NCI-H1092 (cell line): ENCODE data around the gene CCDC187.

Experiments
- DNase-seq: peaks from one replicate; lab custom pipeline; 2025; lab: John Stamatoyannopoulos, UW

The CCDC187 gene

DNA sequence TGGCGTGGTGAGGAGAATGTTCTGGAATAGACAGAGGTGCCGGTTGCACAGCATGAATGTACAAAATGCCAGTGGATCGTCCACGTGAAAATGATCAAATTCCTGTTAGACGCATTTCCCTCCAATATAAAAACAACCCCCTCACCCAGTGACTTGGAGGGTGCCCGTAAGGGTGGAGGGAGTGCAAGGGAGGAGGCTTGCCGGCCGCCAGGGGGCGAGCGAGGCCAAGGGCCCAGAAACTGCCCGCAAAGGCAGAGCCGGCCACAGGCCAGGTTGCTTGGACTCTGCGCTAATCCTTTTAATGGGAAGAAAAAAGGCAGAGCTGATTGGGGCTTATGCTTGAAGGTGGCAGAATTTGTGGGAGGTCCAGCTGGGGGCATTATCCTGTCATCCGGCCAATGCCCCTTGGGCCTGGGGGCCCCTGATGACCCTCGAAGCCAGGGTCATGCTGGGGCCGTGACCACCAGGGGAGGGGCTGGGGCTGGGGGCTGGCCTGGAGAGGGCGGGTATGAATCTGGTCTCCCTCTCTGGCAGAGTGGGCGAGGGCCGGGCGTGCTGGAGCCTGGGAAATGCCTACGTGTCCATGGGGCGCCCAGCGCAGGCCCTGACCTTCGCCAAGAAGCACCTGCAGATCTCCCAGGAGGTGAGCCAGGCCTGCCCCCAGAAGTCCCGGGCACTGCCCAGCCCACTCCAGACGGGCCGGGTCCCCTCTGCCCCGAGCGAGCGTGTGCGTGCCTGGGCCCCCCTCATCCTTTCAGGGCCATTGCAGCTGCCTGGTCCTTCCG is 35.5 kb upstream of the CCDC187 start:
- no peak for DNase-seq

DNA sequence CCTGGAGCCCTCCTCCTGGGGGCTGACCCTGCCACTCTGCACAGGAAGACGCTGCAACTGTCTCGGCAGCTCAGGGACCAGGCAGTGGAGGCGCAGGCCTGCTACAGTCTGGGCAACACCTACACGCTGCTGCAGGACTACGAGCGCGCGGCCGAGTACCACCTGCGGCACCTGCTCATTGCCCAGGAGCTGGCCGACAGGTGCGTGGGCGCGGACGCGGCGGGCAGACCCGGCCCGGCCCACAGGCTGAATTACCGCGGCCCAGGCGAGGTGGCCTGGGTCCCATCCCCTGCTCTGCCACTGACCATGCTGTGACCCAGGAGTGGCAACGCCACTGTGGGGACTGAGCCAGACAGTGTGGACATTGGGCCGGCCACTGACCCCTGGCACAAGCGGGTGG is 34.6 kb upstream of the CCDC187 start:
- DNase-seq, result no peak

DNA sequence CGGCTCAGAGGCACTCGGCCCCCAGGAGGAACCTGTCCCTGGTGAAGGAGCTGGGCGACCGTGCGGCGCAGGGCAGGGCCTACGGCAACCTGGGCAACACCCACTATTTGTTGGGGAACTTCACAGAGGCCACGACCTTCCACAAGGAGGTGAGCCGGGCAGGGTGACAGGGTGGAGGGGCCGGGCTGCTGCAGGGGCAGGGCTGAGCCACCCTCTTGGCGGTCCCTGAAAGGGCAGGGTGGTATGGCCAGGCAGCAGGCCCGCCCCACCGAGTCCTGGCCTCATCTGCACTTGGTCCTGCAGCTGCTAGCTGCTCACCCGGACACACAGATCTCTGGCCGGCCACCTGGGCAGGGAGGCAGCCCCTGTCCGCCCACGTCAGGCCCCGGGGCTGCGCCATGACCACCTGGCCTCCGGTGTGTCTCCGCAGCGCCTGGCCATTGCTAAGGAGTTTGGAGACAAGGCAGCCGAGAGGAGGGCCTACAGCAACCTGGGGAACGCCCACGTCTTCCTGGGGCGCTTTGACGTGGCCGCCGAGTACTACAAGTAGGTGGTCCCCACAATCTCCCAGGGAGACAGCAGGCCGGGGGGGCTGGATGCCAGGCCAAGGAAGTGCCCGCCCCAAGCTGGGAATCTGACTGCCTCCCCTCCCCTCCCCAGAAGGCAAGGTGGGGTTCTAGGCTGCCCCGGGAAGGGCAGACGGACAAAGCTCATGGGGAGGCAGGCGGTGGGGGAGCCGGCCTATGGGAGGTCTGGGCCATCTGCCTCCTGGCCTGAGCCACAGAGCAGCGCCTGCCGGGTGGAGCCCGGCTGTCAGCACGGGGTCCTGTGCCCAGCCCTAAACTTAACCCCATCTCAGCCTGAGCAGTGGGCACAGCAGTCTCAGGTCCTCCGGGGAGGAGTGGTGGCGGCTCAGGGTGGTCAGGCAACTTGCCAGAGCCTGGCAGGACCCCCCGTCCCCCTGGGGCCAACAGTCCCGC is 33.8 kb upstream of the CCDC187 start:
- no peak for DNase-seq

DNA sequence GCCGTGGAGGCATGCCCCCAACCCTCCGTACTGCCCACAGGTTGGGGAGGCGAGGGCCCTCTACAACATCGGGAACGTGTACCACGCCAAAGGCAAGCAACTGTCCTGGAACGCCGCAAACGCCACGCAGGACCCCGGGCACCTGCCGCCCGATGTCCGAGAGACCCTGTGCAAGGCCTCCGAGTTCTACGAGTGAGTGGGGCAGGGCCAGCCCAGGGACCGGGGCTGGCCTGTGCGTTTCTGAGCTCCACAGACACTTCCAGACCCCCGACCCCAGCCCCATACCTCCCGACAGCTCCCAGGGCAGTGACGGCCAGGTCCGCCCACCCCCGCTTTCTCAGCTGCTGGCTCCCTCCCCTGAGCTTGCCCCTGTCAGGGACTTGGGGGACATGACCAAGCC is 33.0 kb upstream of the CCDC187 start:
- DNase-seq, result no peak

DNA sequence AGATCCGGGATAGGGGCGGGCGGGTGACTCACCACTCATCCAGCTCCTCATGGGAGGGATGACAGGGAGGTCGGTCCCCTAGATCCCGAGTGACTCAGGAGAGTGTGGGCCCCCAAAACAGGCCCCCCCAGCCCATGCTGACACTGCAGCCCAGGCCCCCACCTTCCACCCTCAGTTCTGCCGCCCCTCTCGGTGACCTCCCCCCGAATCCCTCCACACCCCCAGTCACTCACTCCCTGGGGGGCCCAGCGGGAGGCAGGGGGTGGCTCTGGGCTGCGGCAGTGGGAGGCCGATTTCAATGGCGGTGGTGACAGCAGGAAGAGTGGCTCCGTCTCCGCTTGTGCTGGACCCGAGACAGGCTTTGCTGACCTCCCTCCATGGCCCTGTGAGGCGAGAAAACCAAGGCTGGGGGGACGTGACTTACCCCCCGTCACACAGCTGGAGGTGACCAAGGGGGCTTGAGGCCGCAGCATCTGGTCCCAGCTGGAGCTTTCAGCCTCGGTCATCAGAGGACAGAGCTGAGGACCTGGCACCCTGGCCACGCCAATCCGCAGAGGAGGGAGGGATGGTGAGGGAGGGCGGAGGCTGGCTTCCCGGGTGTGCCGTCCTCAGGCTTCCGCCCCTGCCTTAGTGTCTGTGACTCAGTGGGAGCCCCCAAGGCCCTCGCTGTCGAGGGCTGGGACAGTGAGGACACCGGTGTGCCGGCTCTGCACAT is 32.4 kb upstream of the CCDC187 start:
- DNase-seq, result no peak

DNA sequence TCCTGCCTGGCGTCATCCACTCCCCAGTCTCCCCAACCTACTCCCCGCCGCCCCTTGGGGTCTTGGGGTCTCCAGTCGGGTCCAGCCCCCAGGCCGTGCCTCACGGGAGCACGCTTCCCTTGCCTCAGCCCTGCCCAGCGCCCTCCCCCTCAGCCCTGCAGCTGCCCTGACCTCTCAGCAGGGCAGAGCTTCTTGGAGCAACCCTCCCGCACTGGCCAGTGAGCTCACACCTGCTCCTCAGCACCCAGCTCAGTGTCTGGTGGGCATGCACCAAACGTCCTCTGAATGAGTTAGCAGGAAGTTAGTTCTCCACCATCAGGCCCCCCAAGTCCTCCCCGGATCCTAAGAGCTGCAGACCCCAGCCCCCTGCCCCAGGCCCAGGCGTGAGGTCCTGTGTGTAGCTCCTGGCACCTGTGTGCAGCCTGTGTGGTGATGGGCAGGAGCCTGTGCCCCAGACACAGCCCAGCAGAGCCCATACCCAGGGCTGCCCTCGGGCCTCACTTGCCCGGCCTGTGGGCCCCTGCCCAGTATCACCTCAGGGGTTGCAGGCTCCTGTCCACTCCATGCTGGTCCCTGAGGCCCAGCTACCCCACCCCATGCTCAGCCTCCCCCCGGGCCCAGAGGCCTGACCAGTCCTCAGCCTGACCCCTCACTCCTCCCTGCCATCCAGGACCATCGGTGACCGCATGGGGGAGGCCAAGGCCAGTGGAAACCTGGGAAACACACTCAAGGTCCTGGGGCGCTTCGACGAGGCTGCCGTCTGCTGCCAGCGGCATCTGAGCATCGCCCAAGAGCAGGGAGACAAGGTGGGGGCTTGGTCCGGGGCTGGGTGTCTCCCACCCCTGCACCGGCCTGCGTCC is 31.6 kb upstream of the CCDC187 start:
- no peak for DNase-seq

DNA sequence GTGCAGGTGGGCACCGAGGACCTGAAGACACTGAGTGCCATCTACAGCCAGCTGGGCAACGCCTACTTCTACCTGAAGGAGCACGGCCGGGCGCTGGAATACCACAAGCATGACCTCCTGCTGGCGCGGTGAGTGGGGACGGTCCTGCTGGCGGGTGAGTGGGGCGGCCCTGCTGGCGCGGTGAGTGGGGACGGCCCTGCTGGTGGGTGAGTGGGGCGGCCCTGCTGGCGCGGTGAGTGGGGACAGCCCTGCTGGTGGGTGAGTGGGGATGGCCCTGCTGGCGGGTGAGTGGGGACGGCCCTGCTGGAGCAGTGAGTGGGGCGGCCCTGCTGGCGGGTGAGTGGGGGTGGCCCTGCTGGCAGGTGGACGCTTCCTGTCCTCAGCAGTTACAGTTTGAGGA is 30.6 kb upstream of the CCDC187 start:
- DNase-seq, result no peak

DNA sequence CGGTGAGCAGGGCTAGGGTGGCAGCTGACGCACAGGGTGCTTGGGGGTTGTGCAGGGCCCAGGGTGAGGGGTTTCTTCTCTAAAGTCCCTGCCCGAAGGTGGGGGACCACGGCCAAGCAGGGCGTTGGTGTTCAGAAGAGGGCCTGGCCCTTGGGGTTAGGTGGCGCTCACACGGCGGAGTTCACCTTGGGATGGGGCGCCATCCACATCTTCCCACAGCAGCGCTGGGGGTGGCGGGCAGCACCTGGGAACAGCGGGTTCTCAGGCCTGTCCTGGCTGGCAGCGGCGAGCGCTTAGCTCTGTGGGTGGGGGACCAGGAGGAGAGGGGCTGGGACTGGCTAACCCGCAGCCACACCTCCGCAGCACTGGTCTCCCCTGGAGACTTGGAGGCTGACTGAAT is 29.6 kb upstream of the CCDC187 start:
- no peak for DNase-seq

DNA sequence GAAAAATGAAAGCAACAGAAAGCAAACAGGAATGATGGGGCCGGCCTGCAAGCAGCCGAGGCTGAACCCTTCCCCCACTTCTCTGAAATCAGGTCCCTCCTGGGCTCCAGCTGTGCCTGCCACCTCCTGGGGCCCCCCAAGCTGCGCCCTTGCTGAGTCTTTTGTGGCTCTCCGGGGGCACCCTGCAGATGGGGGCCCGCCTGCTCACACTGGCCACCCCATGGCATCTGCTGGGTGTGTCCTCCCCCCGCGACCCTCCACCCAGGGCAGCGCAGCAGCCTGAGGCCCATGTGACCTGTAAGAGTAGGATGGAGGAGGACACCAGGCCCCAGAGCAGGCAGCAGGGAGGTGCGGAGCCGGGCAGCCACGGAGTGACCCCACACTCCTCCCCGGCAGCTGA is 29.2 kb upstream of the CCDC187 start:
- no peak for DNase-seq

DNA sequence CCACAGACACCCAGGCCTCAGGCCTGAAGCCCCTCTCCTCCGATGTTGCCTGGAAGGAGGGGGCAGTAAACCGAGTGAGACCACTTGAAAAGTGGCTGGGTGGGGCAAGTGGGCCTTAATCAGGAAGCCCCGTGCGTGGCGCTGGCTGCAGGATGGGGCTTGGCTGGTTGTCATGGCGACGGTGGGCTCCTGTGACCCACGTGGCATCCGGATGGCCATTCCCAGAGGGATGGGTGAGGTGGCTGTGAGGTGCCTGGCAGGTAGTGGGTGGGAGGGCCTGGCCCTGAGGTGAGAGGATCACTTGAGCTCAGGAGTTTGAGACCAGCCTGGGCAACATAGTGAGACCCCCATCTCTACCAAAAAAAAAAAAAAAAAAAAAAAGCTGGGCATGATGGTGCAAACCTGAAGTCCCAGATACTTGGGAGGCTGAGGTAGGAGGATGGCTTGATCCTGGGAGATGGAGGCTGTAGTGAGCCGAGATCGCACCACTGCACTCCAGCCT is 28.6 kb upstream of the CCDC187 start:
- no peak for DNase-seq

DNA sequence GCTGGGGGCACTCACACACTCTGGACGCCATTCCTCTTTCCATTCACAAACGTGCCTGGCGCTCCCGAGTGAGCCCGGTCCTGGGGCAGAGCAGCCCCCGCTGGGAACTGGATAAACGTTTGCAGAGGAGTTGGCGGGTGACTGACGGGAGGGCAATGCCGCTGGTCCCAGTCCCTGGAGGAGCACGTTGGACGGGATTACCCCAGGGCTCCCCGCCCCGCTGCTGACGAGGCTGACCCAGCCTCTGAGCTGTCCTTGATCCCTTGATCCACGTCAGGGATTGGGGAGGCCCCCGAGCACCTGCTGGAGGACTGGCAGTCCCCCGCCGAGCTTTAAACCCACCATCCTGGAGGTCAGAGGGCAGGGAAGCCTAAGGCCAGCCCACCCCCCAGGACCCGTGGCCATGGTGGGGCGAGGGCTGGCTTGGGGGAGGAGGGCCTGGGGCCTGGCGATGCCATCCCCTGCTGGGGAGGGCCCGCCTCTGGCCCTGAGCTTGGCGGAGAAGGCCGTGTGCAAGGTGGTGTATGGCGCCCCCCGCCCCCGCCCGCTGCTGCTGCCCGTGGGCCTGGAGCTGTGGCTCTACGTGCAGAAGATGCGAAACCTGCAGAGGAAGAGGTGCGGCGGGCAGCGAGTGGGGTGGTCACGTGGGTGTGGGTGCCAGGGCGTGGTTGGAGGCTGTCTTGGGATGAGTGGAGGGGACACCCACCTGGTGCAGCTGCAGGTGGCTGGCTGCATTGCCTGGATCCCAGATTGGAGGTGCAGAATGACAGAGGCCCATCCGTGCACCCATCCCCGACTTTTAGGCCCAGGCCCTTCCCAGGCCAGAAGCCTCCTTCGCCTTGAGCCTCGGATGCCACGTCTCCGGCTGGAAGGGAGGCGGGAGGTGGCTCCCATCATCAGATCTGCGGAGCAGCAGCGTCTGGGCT is 27.9 kb upstream of the CCDC187 start:
- no peak for DNase-seq

DNA sequence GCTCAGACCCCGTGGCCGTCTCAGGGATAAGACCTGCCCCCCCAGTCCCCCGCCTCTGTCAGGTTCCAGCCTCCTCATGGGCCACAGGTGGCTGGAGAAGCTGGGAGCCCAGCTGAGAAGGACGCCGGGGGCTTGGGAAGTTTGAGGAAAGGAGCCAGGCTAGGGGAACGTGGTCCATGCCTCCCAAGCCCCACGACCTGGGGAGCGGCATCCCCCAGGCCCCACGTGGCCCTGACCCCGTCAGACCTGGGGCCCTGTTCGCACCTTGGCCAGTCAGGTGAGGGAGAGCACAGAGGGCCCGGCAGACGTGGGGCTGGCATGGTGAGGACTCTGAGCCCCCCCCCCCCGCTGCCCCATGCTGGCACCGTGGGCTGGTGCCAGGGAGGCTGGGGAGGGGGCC is 27.1 kb upstream of the CCDC187 start:
- no peak for DNase-seq

DNA sequence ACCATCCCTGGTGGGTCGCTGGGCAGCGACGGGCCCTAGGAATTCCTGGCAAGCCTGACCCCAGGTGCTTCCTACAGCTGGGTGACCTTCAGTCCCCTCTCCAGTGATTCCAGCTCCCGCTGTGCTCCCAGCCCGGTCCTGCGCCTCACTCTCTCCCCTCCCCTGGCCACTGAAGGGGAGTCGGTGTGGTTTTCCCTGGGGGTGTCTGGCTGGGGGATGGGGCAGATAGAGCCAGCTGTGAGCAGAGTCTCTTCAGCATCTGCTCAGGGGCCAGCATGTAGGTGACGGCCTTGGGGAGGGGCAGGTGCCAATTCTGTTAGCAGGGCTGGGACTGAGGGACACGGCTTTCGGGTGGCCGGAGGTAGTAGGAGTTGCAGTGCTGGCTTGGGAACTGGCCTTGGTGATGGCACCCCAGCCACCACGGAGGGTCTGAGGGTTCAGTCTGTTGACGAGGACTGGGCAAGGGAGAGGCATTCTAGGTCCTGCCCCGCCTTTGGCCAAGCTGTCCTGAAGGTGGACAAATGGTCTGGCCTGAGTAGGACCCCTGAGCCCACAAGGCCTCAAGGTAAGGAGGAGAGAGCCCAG is 26.6 kb upstream of the CCDC187 start:
- no peak for DNase-seq

DNA sequence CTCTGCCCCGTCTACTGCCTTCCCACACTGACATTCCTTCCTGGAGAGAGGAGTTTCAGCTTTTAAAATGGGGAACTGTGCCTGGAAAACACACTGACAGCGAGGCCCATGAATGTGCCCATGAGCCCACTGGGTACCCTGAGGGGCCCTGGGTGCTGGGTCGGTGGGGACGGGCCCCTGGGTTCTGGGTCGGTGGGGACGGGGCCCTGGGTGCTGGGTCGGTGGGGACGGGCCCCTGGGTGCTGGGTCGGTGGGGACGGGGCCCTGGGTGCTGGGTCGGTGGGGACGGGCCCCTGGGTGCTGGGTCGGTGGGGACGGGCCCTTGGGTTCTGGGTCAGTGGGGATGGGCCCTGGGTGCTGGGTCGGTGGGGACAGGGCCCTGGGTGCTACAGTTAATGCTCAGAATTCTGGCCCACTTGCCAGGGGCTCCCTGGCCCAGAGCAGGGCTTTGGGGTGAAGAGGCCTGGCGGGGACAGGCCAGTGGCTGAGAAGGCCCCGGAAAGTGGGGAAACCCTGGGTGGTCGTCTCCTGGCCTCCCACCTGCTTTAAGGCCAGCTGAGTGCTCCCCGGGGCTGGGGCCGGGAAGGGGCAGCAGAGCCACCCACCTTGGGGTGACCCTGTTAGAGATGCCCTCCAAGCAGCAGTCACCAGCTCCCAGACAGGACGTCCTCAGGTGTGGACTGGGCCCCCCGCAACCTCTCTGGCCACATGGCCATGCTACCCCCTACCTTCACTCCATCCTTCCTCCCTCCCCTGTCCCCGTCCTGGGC is 25.9 kb upstream of the CCDC187 start:
- DNase-seq, result no peak

DNA sequence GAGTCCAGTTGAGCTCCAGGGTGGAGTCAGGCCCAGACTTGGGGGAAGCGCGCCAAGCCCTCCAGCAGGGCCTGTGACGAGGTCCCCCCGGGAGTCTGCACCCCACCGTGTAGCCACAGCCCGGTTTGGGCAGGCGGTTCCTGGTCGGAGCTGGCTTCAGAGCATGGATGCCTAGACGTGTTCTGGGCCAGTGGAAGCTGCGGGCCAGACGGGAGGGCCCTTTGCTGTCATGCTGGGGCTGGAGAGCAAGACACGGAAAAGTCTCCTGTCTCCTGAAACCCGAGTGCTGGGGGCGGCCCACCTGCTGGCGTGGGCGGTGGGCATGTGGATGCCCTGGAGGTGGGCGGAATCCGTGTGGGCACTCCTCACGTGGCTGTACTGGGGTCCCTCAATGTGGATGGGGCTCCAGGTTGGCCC is 25.3 kb upstream of the CCDC187 start:
- no peak for DNase-seq

DNA sequence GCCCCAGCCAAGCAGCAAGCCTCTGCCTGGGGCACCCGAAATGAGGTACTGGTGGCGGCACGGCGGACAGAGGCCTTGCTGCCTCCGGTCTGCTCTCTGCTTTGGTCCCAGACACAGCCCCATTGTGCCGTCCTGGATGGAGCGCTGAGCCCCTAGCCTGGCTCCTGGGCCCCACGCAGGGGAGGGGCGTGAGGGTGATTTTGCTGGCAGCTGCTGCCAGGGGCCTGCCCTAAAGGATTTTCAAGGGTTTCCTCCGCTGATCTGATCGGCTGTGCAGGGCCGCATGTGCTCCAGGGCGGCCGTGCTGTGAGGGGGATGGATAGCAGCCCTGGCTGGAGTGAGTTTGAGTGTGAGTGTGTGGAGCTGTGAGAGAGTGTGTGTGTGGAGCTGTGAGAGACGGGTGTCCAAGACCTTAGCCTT is 24.7 kb upstream of the CCDC187 start:
- no peak for DNase-seq

DNA sequence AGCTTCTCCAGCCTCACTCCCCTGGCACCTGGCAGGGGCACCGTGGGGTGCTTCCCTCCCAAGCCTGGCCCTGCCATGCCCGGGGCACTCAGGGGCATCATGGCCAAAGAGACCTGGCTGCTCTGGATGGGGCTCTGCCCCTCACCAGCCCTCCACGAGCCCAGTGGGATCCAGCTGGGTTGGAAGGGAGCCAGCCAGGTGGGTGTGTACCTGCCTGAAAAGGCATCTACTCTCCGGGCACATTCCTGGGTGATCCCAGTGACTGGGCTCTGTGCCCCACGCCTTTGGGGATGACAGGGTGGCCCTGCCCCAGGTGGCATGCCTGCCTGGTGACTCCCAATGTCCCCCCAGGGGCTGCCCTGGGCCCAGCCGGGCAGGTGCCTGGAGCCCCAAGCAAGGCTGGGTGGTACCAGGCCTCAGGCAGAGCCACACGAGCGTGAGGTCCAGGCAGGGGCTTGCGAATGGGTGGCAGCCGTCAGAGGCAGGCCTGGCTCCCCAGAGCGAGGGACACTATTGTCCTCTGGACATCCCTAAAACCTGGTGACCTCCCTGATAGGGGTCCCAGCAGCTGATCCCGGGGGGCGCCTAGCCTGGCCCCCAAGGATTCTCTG is 24.2 kb upstream of the CCDC187 start:
- DNase-seq, result no peak

DNA sequence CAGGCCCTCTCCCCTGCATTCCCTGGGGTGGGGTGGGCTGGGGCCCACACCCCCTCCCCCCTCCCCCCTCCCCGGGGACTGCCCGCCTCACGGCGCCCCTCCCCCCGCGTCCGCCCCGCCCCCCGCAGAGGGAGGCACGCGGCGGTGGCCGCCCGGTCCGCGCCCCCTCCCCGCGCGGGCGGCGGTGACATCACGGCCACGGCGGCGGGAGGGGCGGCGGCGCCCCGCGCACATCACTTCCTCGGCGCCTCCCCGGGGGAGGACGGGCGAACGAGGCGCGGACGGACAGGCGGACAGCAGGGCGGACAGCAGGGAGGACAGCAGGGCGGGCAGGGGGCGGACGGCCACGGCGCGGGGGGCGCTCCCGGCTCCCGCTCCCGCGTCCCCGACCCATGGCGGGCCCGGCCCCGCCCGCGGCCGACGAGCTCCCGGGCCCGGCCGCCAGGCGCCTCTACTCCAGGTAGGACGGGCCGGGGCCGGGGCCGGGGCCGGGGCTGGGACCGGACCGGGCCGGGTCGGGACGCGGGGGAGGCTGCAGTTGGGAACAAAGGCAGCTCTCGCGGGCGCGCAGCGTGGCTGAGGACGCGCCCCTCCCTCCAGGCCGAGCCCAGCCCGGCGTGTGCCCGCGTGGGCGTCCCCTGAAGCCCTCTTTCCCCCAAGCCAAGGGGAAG is 23.5 kb upstream of the CCDC187 start, which contains the start of gene GPSM1:
Gene GPSM1 (plus strand): TSS at position 236 of the 671 bp plus-strand sequence. CDS start 157 bp downstream, at position 393.
- DNase-seq, result no peak
